ENCODE data around the gene GOLGA5.

GOLGA5 gene

GRCh38 chr14:92830902-92831301 is 36.8 kb downstream of the GOLGA5 start:
- no peak for DNase-seq

GRCh38 chr14:92832137-92832700 is 38.1 kb downstream of the GOLGA5 start:
- DNase-seq = no peak

GRCh38 chr14:92841930-92842329 is 47.8 kb downstream of the GOLGA5 start:
- DNase-seq = no peak

- DNase-seq = no peak
Measured at GRCh38 chr14:92844204-92844603, 50.1 kb downstream of the GOLGA5 start.

- DNase-seq = peak; percentile 66
Measured at GRCh38 chr14:92846162-92846897, 52.2 kb downstream of the GOLGA5 start.

GRCh38 chr14:92847278-92847677 is 53.2 kb downstream of the GOLGA5 start:
- no peak for DNase-seq

GRCh38 chr14:92847749-92848148 is 53.6 kb downstream of the GOLGA5 start:
- no peak for DNase-seq

- no peak for DNase-seq
Measured at GRCh38 chr14:92848887-92849286, 54.8 kb downstream of the GOLGA5 start.

GRCh38 chr14:92850492-92850891 is 56.4 kb downstream of the GOLGA5 start:
- no peak for DNase-seq

- peak; percentile 66 for DNase-seq
Measured at GRCh38 chr14:92853136-92853535, 59.0 kb downstream of the GOLGA5 start.

GRCh38 chr14:92860049-92860840 is 66.1 kb downstream of the GOLGA5 start:
- DNase-seq = no peak

- no peak for DNase-seq
Measured at GRCh38 chr14:92861856-92862745, 68.0 kb downstream of the GOLGA5 start.

- DNase-seq = no peak
Measured at GRCh38 chr14:92863286-92864080, 69.4 kb downstream of the GOLGA5 start.

GRCh38 chr14:92865674-92866073 is 71.6 kb downstream of the GOLGA5 start:
- no peak for DNase-seq

- DNase-seq = no peak
Measured at GRCh38 chr14:92866181-92866752, 72.2 kb downstream of the GOLGA5 start.

GRCh38 chr14:92866901-92867865 is 73.1 kb downstream of the GOLGA5 start:
- DNase-seq = no peak

GRCh38 chr14:92874962-92875661 is 81.0 kb downstream of the GOLGA5 start:
- DNase-seq = no peak

- DNase-seq = no peak
Measured at GRCh38 chr14:92877757-92878431, 83.8 kb downstream of the GOLGA5 start.

- DNase-seq = no peak
Measured at GRCh38 chr14:92880351-92880750, 86.2 kb downstream of the GOLGA5 start.

Data from activated effector memory CD4-positive, alpha-beta T cell treated with anti-CD3 and anti-CD28 coated beads, Interleukin-2, amount 50 U/mL, for 16 hours (primary cell).